ENCODE data around the gene PCED1A.

Gene PCED1A

GRCh38 chr20:2872459-2873009 lies 32.1 kb upstream of the PCED1A start:
- H3K27ac ChIP-seq = peak overlapping the region; percentile 90

DNA sequence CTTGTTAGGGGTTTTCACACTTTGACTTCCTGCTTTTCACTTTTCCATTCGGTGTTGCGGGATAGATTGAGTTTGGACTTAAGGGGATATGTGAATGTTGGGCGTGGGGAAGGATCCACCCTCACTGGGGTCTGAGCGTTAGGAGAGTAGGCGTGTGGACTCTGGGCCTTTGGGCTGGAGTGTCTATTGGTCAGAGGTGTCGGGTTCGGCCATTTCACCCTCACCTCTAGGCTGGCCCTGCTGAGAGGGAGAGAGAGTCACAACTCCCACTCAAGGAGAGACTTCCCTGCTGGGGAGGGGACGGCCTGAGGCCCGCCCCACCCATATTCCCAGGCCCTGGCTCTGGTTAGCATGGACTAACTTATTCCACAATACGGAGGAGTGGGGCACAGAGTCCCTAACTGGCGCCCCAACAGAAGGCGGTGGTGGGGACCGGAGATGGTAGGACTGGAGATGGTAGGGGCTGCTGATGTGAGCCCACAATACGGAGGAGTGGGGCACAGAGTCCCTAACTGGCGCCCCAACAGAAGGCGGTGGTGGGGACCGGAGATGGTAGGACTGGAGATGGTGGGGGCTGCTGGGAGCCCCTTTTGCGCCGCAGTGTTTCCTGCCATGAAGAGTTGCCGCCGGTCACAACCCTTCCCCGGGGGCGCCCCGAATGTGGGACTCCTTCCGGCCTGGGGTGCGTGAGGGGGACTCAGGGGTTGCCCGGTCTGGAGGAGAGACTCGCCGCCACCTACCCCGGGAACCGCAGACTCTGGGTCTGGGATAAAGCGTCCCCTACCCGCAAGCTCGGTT lies 31.4 kb upstream of the PCED1A start:
- TF ChIP-seq, protein P1, sequence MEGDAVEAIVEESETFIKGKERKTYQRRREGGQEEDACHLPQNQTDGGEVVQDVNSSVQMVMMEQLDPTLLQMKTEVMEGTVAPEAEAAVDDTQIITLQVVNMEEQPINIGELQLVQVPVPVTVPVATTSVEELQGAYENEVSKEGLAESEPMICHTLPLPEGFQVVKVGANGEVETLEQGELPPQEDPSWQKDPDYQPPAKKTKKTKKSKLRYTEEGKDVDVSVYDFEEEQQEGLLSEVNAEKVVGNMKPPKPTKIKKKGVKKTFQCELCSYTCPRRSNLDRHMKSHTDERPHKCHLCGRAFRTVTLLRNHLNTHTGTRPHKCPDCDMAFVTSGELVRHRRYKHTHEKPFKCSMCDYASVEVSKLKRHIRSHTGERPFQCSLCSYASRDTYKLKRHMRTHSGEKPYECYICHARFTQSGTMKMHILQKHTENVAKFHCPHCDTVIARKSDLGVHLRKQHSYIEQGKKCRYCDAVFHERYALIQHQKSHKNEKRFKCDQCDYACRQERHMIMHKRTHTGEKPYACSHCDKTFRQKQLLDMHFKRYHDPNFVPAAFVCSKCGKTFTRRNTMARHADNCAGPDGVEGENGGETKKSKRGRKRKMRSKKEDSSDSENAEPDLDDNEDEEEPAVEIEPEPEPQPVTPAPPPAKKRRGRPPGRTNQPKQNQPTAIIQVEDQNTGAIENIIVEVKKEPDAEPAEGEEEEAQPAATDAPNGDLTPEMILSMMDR (conservative IDR thresholded peaks at IDR 0.05) = no peak
- H3K27ac ChIP-seq = peak overlapping the region; percentile 90; the same call in 1 of the 2 replicates

More at GRCh38 chr20:2872459-2873009, 32.1 kb upstream of the PCED1A start:
- TF ChIP-seq, protein P1 (conservative IDR thresholded peaks at IDR 0.05) = peak; percentile 36; the same call in 1 of the 2 replicates

DNA sequence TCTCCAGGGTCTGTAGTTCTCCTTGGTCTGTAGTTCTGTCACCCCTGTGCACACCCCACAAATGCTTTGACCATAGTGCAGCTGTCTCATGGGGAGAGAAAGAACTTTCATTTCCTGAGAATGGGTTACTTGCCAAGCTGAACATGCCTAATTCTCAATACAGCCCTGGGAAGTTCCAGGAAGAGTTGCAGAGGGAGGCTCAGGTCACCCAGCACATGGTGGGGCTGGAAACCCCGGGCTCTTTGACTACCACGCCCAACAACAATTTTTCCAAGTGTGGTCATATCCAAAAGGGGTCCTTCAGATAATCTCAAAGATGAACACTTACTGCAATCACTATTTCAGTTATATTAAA lies 30.6 kb upstream of the PCED1A start:
- no peak overlapping the region for H3K27ac ChIP-seq
- TF ChIP-seq, protein P1 (conservative IDR thresholded peaks at IDR 0.05) = no peak

- TF ChIP-seq, protein P1 (conservative IDR thresholded peaks at IDR 0.05) = no peak
- no peak overlapping the region for H3K27ac ChIP-seq
Observed at GRCh38 chr20:2869381-2869780, 28.9 kb upstream of the PCED1A start.

DNA sequence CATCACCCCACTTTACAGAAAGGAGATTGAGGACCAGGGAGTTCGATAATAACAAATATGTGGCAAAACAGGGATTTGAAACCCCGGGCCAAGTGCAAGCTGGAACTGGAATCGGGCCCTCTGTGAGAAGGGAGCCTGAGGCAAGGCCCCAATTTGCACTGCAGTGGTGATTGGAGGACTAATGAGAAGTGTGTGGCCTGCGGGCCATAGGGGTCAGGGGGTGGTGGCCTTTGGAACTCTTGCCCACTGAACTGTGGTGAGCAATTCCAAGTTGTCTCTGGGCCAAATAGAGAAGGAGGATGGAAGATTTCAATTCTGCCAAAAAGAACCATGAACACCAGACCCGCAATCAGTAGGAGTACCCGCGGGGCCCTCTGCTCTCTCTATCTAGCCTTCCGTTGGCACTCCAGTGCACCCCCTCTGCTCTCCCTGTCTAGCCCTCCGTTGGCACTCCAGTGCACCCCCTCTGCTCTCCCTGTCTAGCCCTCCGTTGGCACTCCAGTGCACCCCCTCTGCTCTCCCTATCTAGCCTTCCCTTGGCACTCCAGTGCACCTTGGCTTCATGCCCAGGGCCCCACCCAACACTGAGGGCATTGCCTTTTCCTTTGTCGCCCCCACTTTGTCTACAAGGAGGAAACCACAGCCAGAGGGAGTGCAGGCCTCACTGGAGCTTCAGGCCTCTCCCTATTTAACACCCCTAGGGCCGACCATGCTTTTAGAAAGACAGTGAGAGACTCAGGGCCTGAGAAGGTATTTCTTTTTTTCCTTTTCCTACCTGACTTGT lies 26.8 kb upstream of the PCED1A start:
- TF ChIP-seq, protein P1 (conservative IDR thresholded peaks at IDR 0.05) = no peak
- H3K27ac ChIP-seq = no peak overlapping the region

DNA sequence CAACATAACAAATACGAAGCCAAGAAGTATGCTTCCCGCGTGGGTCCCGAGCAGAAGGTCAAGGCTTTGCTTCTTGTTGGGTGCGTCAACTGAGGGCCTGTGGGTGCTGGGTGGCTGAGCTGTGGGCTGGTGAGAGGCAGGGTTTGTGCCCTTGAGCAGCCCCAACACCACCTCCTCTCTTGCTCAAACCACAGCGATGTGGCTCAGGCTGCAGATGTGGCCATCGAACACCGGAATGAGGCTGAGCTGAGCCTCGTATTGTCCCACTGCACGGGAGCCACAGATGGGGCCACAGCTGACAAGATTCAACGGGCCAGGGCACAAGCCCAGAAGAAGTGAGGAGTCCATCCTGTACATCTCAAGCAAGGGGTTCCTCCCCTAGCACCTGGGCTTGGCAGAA lies 25.8 kb upstream of the PCED1A start:
- no peak overlapping the region for H3K27ac ChIP-seq
- TF ChIP-seq, protein P1 (conservative IDR thresholded peaks at IDR 0.05) = no peak

DNA sequence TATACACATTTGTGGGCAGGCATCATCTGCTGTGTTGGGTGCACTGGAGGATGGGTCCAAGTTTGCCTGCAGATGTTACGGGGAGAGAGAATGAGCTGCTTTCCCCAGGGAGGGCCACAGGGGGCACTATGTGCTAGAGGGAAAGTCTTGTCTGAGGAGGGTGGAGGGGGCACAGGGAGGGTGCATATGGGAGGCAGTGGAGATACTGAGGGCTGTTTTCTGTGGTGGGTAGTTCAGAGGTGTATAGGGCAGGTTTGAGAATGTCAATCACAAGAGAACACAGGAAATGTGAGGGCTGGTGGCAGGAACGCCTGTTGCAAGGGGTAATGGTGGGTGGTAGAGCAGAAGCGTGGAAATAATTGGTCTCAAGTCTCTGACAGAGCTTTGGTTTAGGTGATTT lies 25.2 kb upstream of the PCED1A start:
- TF ChIP-seq, protein P1 (conservative IDR thresholded peaks at IDR 0.05) = no peak

More for the DNA sequence above, 25.2 kb upstream of the PCED1A start:
- H3K27ac ChIP-seq = no peak overlapping the region
